Spleen (tissue), 11 donors: Measurements from ENCODE around the gene RBP7. TPM values are rescaled to one million over a fixed set of nuclear protein-coding genes. Genes with fewer than 3 reads are reported as not detected.

ENCODE experiments used
- DNase-seq: peaks from one replicate; pipeline ENCODE4 v3.0.0-alpha.2; 2020
- H3K27ac ChIP-seq, 8 donors: fragments of 200-600 bp; sonication (generic) in 7 of 8; 1 replicate in 4 of 8; 2 replicates in 4 of 8; pipeline versions ENCODE4 v1.5.0 to v1.8.0; 2016 to 2021; ENCODE audit warnings: inconsistent platforms in 4 of 8, mild to moderate bottlenecking in 4 of 8, moderate library complexity in 1 of 8
- H3K27me3 ChIP-seq, 7 donors: fragments of 200-600 bp; sonication (generic) in 6 of 7; replicated peaks in 1 of 7; 1 replicate in 4 of 7; 2 replicates in 3 of 7; pipeline versions ENCODE4 v1.5.0 to v1.8.0; 2016 to 2021; ENCODE audit warnings: inconsistent platforms in 3 of 7, mild to moderate bottlenecking in 1 of 7
- H3K36me3 ChIP-seq, 6 donors: fragments of 200-600 bp; sonication (generic) in 5 of 6; 1 replicate in 4 of 6; 2 replicates in 2 of 6; pipeline versions ENCODE4 v1.5.0 to v1.8.0; 2016 to 2021; ENCODE audit warnings: inconsistent platforms in 2 of 6
- H3K4me1 ChIP-seq, 6 donors: fragments of 200-600 bp; sonication (generic) in 5 of 6; 1 replicate in 3 of 6; 2 replicates in 3 of 6; pipeline versions ENCODE4 v1.5.0 to v1.8.0; 2016 to 2021; ENCODE audit warnings: inconsistent platforms in 3 of 6
- H3K4me3 ChIP-seq, 8 donors: fragments of 200-600 bp; sonication (generic) in 7 of 8; 1 replicate in 4 of 8; 2 replicates in 4 of 8; pipeline versions ENCODE4 v1.5.0 to v1.8.0; 2016 to 2021; ENCODE audit warnings: inconsistent platforms in 4 of 8, mild to moderate bottlenecking in 4 of 8, moderate library complexity in 2 of 8
- H3K9me3 ChIP-seq, 8 donors: fragments of 200-600 bp; sonication (generic) in 7 of 8; 1 replicate in 4 of 8; 2 replicates in 4 of 8; pipeline versions ENCODE4 v1.5.0 to v1.8.0; 2016 to 2021; ENCODE audit warnings: inconsistent platforms in 4 of 8
- CTCF ChIP-seq, 11 experiments: fragments of 200-600 bp in 7 of 11; fragments of 450-650 bp in 4 of 11; sonication (generic) in 4 of 11; IDR thresholded peaks in 8 of 11; conservative IDR thresholded peaks in 3 of 11; 1 replicate in 7 of 11; 2 replicates in 4 of 11; pipeline versions ENCODE4 v1.4.0 to v1.8.0; 2016 to 2021; ENCODE audit warnings: antibody characterized with exemption in 11 of 11, inconsistent platforms in 4 of 11, mild to moderate bottlenecking in 1 of 11
- POLR2A ChIP-seq, 3 donors: fragments of 450-650 bp; IDR thresholded peaks; one replicate each; pipeline ENCODE4 v1.5.1; 2017; ENCODE audit warnings: antibody characterized with exemption in 3 of 3, mild to moderate bottlenecking in 1 of 3
- POLR2AphosphoS5 ChIP-seq, 3 donors: sonication (generic); formaldehyde crosslinking; IDR thresholded peaks; one replicate each; pipeline ENCODE4 v1.5.1; 2017; ENCODE audit warnings: antibody characterized with exemption in 3 of 3
- WGBS, 5 donors: extraction: QIAGEN DNeasy Blood & Tissue Kit in 3 of 5; methylation state at CpG; one replicate each; pipeline versions ENCODE4 v1.1.5 to v1.1.7; 2013 to 2018; 5-methylcytosine and 5-hydroxymethylcytosine counted together
- intact Hi-C: fragments of 100-400 bp; cut with DNase I; formaldehyde crosslinking; loops from one replicate; pipeline ENCODE4 v1.15.0; 2023; ENCODE audit warnings: low total_unique reads
- polyA plus RNA-seq, 3 donors: library from polyadenylated mRNA; stranded (reverse); fragments of 200-250 nt; gene quantifications; one replicate each; pipeline ENCODE4 v1.2.1, GENCODE V29; 2013
- total RNA-seq, 7 donors: library from RNA; depleted of rRNA in 3 of 7; stranded (reverse); fragments of >200 nt in 3 of 7; fragmentation: NEBNext Ultra II Directional in 4 of 7; extraction: Animal tissue kit (Norgen Biotek cat#: 25700) in 4 of 7; gene quantifications; one replicate each; pipeline versions ENCODE4 v1.1.0 to v1.2.1, GENCODE V29; 2016 to 2021
- donor health status: healthy with polysubstance abuse.
- donor health status: DM: no; HTN: no; CAD: no; lungs with moderate emphysema.
- donor health status: DM: no; HTN: no; CAD: no.
- donor health status: Bipolar disorder and iron deficiency.
- donor health status: healthy.
- donor health status: DM: no; HTN: no; CAD: no.
- donor health status: DM: yes; HTN: yes; CAD: no.

RBP7 gene
- total and polyA plus RNA-seq, 10 donors: 21.1 to 161 (median 65.5) TPM

- intact Hi-C loops: loop anchor here (5.0 to 10.0 kb wide), 2 partner anchors 87 to 154 kb away; partner anchors contain the start of genes LZIC and NMNAT1
- TF ChIP-seq CTCF (IDR thresholded peaks at IDR 0.05 in 8 of 11, conservative IDR thresholded peaks at IDR 0.05 in 3 of 11) (no peak), POLR2AphosphoS5 (IDR thresholded peaks at IDR 0.05) (no peak), POLR2A (IDR thresholded peaks at IDR 0.05) (no peak)
- WGBS, 5 donors: 91 to 97% (median 92%) methylated on average over 3 of the region's 3 CpGs
Observed at GRCh38 chr1:10031461-10031860, 34.4 kb downstream of the RBP7 start.

GRCh38 chr1:10032590-10033358, 35.7 kb downstream of the RBP7 start, which contains the start of gene UBE4B:
TSS of gene UBE4B (plus strand) at chr1:10032958. CDS start at chr1:10033671, 713 bp downstream.
- H3K4me1 ChIP-seq: peaks cover 19 to 65% (median 37%) of the 10 kb centered on the region in 6 donors
- DNase-seq: peak; percentile 100
- 0 to 1% (median 0%) methylated on average over 18 to 73 of the region's 73 CpGs for WGBS, 5 donors
- intact Hi-C loops: loop anchor here (5.0 to 10.0 kb wide), 2 partner anchors 88 to 155 kb away; partner anchors contain the start of genes LZIC and NMNAT1
- no peaks in the 10 kb centered on the region for H3K9me3 ChIP-seq
- peak within 1 kb of the TSS; percentile 67 to 99 (median 96) for H3K4me3 ChIP-seq
- no peaks in the 10 kb centered on the region for H3K27me3 ChIP-seq
- H3K36me3 ChIP-seq: peaks cover 0 to 19% (median 12%) of the 10 kb centered on the region in 6 donors
- peak; percentile 77 to 99 (median 97) for TF ChIP-seq CTCF (IDR thresholded peaks at IDR 0.05 in 8 of 11, conservative IDR thresholded peaks at IDR 0.05 in 3 of 11)
- peak; percentile 81 to 88 (median 82) for TF ChIP-seq POLR2AphosphoS5 (IDR thresholded peaks at IDR 0.05)
- TF ChIP-seq POLR2A (IDR thresholded peaks at IDR 0.05): peak in 1 of 3 donors; percentile 22
- peak within 1 kb of the TSS; percentile 79 to 98 (median 96) for H3K27ac ChIP-seq

More at GRCh38 chr1:10031461-10031860, 34.4 kb downstream of the RBP7 start:
- Histone ChIP-seq H3K27ac (no peak overlapping the region), H3K4me1 (peaks cover 19 to 66% (median 34%) of the 10 kb centered on the region in 6 donors), H3K36me3 (peaks cover 0 to 6% (median 1%) of the 10 kb centered on the region in 6 donors), H3K27me3 (no peaks in the 10 kb centered on the region), H3K4me3 (no peak overlapping the region), H3K9me3 (no peaks in the 10 kb centered on the region)
- no peak for DNase-seq

- peaks cover 19 to 70% (median 37%) of the 10 kb centered on the region in 6 donors for H3K4me1 ChIP-seq
- H3K9me3 ChIP-seq: no peaks in the 10 kb centered on the region
- DNase-seq: no peak
- TF ChIP-seq POLR2A (IDR thresholded peaks at IDR 0.05) (no peak), POLR2AphosphoS5 (IDR thresholded peaks at IDR 0.05) (no peak), CTCF (IDR thresholded peaks at IDR 0.05 in 8 of 11, conservative IDR thresholded peaks at IDR 0.05 in 3 of 11) (no peak)
- H3K27ac ChIP-seq: peak overlapping the region; percentile 79 to 98 (median 96)
- peak overlapping the region; percentile 67 to 99 (median 96) for H3K4me3 ChIP-seq
- intact Hi-C loops: loop anchor here (5.0 to 10.0 kb wide), 2 partner anchors 89 to 156 kb away; partner anchors contain the start of genes LZIC and NMNAT1
- no peaks in the 10 kb centered on the region for H3K27me3 ChIP-seq
- WGBS, 5 donors: 0 to 1% (median 1%) methylated on average over 19 of the region's 19 CpGs
- H3K36me3 ChIP-seq: peaks cover 0 to 25% (median 18%) of the 10 kb centered on the region in 6 donors
Observed at GRCh38 chr1:10033359-10033845, 36.4 kb downstream of the RBP7 start.

- no peak for DNase-seq
- intact Hi-C loops: no loop called here
- H3K36me3 ChIP-seq: peaks cover 0 to 90% (median 17%) of the 10 kb centered on the region in 6 donors
- 90 to 99% (median 94%) methylated on average over 4 of the region's 4 CpGs for WGBS, 5 donors
- no peaks in the 10 kb centered on the region for H3K27me3 ChIP-seq
- TF ChIP-seq CTCF (IDR thresholded peaks at IDR 0.05 in 8 of 11, conservative IDR thresholded peaks at IDR 0.05 in 3 of 11): no peak
- no peak for TF ChIP-seq POLR2A (IDR thresholded peaks at IDR 0.05)
- TF ChIP-seq POLR2AphosphoS5 (IDR thresholded peaks at IDR 0.05): no peak
- H3K4me1 ChIP-seq: peaks cover 0 to 67% (median 23%) of the 10 kb centered on the region in 6 donors
- H3K27ac ChIP-seq: no peak overlapping the region
- no peak overlapping the region for H3K4me3 ChIP-seq
- no peaks in the 10 kb centered on the region for H3K9me3 ChIP-seq
Observed at GRCh38 chr1:10042746-10043145, 45.7 kb downstream of the RBP7 start.
